Ascending aorta (tissue), 2 donors: ENCODE data around the gene WDFY2. TPM values are rescaled to one million over a fixed set of nuclear protein-coding genes. Genes with fewer than 3 reads are reported as not detected.

Experiments
- DNase-seq, 2 donors: peaks; one replicate each; pipeline ENCODE4 v3.0.0-alpha.2; 2019; ENCODE audit warnings: low spot score in 2 of 2
- H3K27ac ChIP-seq, 2 donors: fragments of 200-600 bp; sonication (generic); one replicate each; pipeline ENCODE4 v1.5.1; 2016 to 2017; ENCODE audit warnings: mild to moderate bottlenecking in 1 of 2
- H3K27me3 ChIP-seq: fragments of 200-600 bp; sonication (generic); one replicate; pipeline ENCODE4 v1.5.1; 2017
- H3K36me3 ChIP-seq, 2 donors: fragments of 200-600 bp; sonication (generic); one replicate each; pipeline ENCODE4 v1.5.1; 2016
- H3K4me1 ChIP-seq, 2 donors: fragments of 200-600 bp; sonication (generic); one replicate each; pipeline ENCODE4 v1.5.1; 2016 to 2017; ENCODE audit warnings: mild to moderate bottlenecking in 1 of 2
- H3K4me3 ChIP-seq, 2 donors: fragments of 200-600 bp; sonication (generic); one replicate each; pipeline ENCODE4 v1.5.1; 2016 to 2017; ENCODE audit warnings: mild to moderate bottlenecking in 1 of 2
- H3K9me3 ChIP-seq, 2 donors: fragments of 200-600 bp; sonication (generic); one replicate each; pipeline ENCODE4 v1.5.1; 2016
- intact Hi-C: fragments of 100-400 bp; cut with DNase I; formaldehyde crosslinking; loops from one replicate; pipeline ENCODE4 v1.15.1; 2023
- total RNA-seq: library from RNA; depleted of rRNA; stranded (reverse); fragments of >200 nt; gene quantifications from one replicate; pipeline ENCODE4 v1.1.0, GENCODE V29; 2016
- TF ChIP-seq, protein P1 (sequence below), 3 experiments: fragments of 200-600 bp in 2 of 3; fragments of 450-650 bp in 1 of 3; sonication (generic) in 2 of 3; IDR thresholded peaks; one replicate each; pipeline ENCODE4 v1.5.1; 2016 to 2019; ENCODE audit warnings: antibody characterized with exemption in 3 of 3, mild to moderate bottlenecking in 1 of 3, moderate library complexity in 1 of 3

WDFY2 gene
- total RNA-seq, 1 donor from 2014 or later, result 6.1 TPM

DNA sequence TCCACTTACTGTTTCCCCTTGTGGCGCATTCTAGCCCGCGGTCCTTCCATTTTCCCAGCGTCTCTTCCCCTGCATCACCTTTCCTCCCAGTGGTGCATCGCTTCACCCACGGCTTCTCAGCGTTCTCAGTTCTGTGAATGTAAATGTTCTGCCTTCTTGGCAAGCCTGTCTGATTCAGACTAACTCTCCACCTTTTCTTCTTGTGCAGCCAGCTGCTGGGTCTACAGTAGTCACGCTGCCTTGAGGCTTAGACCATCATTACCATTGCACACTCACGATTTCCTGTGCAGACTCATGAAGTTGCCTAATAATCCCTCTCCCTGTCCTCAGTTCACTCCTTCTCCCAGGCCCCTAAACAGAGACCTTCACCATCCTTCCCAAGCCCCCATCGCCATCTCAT lies 144.7 kb downstream of the WDFY2 start:
- intact Hi-C loops, result loop anchor here (5.0 kb wide), 1 partner anchor 102 kb away; no protein-coding TSS in a partner anchor

DNA sequence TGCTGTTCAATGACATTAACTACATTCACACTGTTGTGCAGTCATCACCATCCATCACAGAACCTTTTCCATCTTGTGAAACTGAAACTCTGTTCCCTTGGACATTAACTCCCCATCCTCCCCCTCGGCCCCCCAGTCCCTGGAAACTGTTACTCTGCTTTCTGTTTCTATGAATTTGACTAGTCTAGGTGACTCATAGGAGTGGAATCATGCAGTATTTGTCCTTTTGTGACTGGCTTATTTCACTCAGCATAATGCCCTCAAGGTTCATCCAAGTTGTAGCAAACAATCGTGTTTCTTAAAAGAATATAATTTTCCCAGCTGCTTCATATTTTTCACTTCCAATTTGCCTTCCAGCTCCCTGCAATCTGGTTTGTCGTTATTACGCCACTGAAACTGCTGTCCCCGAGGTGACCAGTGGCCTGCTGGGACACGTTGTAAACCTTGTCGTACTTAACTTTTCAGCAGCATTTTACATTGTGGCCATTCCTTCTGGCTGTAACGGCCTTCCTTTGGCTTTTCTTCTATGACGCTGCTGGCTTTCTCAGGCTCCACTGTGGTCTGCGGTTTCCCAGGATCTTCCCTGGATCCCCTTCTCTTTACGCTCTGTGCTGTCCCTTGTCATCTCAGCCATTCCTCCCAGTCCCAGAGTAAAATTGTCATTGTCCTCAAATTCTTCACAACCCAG lies 145.7 kb downstream of the WDFY2 start:
- peak overlapping the region in 1 of 2 donors; percentile 51 for H3K4me3 ChIP-seq
- intact Hi-C loops, result loop anchor here (1.0 to 5.0 kb wide), 6 partner anchors 73 to 508 kb away; partner anchors contain the start of genes FAM124A and WDFY2
- DNase-seq, result peak; percentile 29 to 90

More for the DNA sequence above, 144.7 kb downstream of the WDFY2 start:
- Histone ChIP-seq H3K4me3 (no peak overlapping the region), H3K36me3 (no peaks in the 10 kb centered on the region), H3K27ac (peak overlapping the region; percentile 31 to 93), H3K4me1 (peaks cover 15 to 49% of the 10 kb centered on the region in 2 donors), H3K27me3 (no peaks in the 10 kb centered on the region), H3K9me3 (no peaks in the 10 kb centered on the region)
- TF ChIP-seq, protein P1, sequence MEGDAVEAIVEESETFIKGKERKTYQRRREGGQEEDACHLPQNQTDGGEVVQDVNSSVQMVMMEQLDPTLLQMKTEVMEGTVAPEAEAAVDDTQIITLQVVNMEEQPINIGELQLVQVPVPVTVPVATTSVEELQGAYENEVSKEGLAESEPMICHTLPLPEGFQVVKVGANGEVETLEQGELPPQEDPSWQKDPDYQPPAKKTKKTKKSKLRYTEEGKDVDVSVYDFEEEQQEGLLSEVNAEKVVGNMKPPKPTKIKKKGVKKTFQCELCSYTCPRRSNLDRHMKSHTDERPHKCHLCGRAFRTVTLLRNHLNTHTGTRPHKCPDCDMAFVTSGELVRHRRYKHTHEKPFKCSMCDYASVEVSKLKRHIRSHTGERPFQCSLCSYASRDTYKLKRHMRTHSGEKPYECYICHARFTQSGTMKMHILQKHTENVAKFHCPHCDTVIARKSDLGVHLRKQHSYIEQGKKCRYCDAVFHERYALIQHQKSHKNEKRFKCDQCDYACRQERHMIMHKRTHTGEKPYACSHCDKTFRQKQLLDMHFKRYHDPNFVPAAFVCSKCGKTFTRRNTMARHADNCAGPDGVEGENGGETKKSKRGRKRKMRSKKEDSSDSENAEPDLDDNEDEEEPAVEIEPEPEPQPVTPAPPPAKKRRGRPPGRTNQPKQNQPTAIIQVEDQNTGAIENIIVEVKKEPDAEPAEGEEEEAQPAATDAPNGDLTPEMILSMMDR (IDR thresholded peaks at IDR 0.05), result no peak
- DNase-seq, result no peak

GRCh38 chr13:51730927-51731326 lies 146.7 kb downstream of the WDFY2 start:
- no peak for DNase-seq
- H3K9me3 ChIP-seq, result no peaks in the 10 kb centered on the region
- peak overlapping the region; percentile 84 to 93 for H3K27ac ChIP-seq
- intact Hi-C loops, result loop anchor here (1.0 to 5.0 kb wide), 5 partner anchors 72 to 509 kb away; partner anchors contain the start of genes FAM124A and WDFY2
- no peak overlapping the region for H3K4me3 ChIP-seq
- H3K36me3 ChIP-seq, result no peaks in the 10 kb centered on the region
- no peaks in the 10 kb centered on the region for H3K27me3 ChIP-seq
- peaks cover 15 to 46% of the 10 kb centered on the region in 2 donors for H3K4me1 ChIP-seq
- TF ChIP-seq, protein P1 (IDR thresholded peaks at IDR 0.05), result no peak

More for the DNA sequence above, 145.7 kb downstream of the WDFY2 start:
- no peaks in the 10 kb centered on the region for H3K36me3 ChIP-seq
- peaks cover 15 to 47% of the 10 kb centered on the region in 2 donors for H3K4me1 ChIP-seq
- H3K9me3 ChIP-seq, result no peaks in the 10 kb centered on the region
- TF ChIP-seq, protein P1 (IDR thresholded peaks at IDR 0.05), result no peak
- H3K27ac ChIP-seq, result peak overlapping the region; percentile 84 to 93
- H3K27me3 ChIP-seq, result no peaks in the 10 kb centered on the region

- no peaks in the 10 kb centered on the region for H3K36me3 ChIP-seq
- H3K9me3 ChIP-seq, result no peaks in the 10 kb centered on the region
- no peak for DNase-seq
- TF ChIP-seq, protein P1 (IDR thresholded peaks at IDR 0.05), result peak; percentile 29 to 60 (median 50)
- H3K4me1 ChIP-seq, result peaks cover 15 to 40% of the 10 kb centered on the region in 2 donors
- H3K27me3 ChIP-seq, result no peaks in the 10 kb centered on the region
- no peak overlapping the region for H3K4me3 ChIP-seq
- H3K27ac ChIP-seq, result peak overlapping the region; percentile 84 to 93
- intact Hi-C loops, result loop anchor here (2.0 to 5.0 kb wide), 3 partner anchors 71 to 509 kb away; partner anchors contain the start of gene FAM124A
Observed at GRCh38 chr13:51731759-51732158, 147.5 kb downstream of the WDFY2 start.

DNA sequence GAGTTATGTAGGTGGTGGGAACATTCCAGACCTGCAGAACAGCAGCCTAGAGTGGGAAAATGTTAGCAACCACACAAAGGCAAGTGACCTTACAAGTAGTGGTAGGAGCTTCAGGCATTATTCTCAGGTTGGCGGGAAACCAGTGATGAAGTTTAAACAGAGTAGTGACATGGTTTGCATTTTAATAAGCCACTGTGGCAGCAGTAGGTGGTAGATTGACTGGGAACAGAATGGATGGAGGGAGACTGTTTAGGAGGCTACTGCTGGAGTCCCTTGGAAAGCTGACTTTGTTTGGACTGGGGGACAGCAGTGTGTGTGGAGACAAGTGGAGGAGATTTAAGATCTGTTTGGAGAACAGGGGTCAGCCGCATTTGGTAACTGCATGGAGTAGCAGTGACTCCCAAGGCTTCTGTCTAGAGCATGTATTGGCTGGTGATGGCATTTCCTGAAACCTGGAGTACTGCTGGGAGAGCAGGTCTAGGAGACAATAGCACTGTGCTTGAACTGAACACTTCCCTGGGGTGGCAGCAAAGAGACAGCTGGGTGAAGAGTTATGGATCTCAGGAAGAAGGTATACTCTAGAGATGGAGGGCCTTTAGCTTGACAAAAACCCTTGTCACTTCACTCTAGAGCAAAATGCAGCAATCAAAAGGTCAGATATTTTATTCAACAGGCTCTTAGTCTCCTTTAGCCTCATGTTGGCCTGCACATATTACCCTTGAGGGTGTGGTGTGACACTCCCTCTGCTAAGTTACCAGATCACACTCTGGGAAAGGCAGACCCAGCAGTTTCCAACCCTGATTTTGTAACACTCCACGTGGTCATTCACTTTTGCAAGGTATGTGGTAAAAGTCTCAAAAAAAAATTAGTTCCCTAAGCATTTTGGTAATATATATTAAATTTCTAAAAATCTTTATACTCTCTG lies 149.4 kb downstream of the WDFY2 start:
- TF ChIP-seq, protein P1 (IDR thresholded peaks at IDR 0.05), result no peak
- Histone ChIP-seq H3K27ac (no peak overlapping the region), H3K4me3 (no peak overlapping the region), H3K36me3 (no peaks in the 10 kb centered on the region), H3K9me3 (no peaks in the 10 kb centered on the region), H3K4me1 (peaks cover 9 to 28% of the 10 kb centered on the region in 2 donors), H3K27me3 (no peaks in the 10 kb centered on the region)
- DNase-seq, result no peak
- intact Hi-C loops, result loop anchor here (5.0 kb wide), 2 partner anchors 91 to 511 kb away; partner anchors contain the start of gene FAM124A
